ENCODE data around the gene CLSTN3.

CLSTN3 gene

GRCh38 chr12:7125632-7126227, 4.4 kb upstream of the CLSTN3 start:
- no peak for DNase-seq (ENCODE audit: low read depth)

GRCh38 chr12:7127916-7128626, 2.1 kb upstream of the CLSTN3 start:
- DNase-seq (ENCODE audit: low read depth) = no peak

GRCh38 chr12:7128681-7129286, 1.4 kb upstream of the CLSTN3 start, which contains the start of gene RBP5:
TSS of gene RBP5 (minus strand) at chr12:7128889. CDS start at chr12:7128775, 114 bp downstream.
- no peak for DNase-seq (ENCODE audit: low read depth)

- no peak for DNase-seq (ENCODE audit: low read depth)
Measured at GRCh38 chr12:7129287-7129871, 792 bp upstream of the CLSTN3 start.

GRCh38 chr12:7130701-7131501, 730 bp downstream of the CLSTN3 start:
- DNase-seq (ENCODE audit: low read depth) = no peak

- DNase-seq (ENCODE audit: low read depth) = no peak
Measured at GRCh38 chr12:7131502-7131866, 1.3 kb downstream of the CLSTN3 start.

- no peak for DNase-seq (ENCODE audit: low read depth)
Measured at GRCh38 chr12:7134396-7135166, 4.4 kb downstream of the CLSTN3 start.

GRCh38 chr12:7136071-7136470, 5.9 kb downstream of the CLSTN3 start:
- no peak for DNase-seq (ENCODE audit: low read depth)

GRCh38 chr12:7136676-7137075, 6.5 kb downstream of the CLSTN3 start:
- no peak for DNase-seq (ENCODE audit: low read depth)

GRCh38 chr12:7137908-7138307, 7.7 kb downstream of the CLSTN3 start:
- DNase-seq (ENCODE audit: low read depth) = no peak

- DNase-seq (ENCODE audit: low read depth) = no peak
Measured at GRCh38 chr12:7139200-7139599, 9.0 kb downstream of the CLSTN3 start.

GRCh38 chr12:7141351-7142005, 11.3 kb downstream of the CLSTN3 start:
- DNase-seq (ENCODE audit: low read depth) = no peak

GRCh38 chr12:7142056-7142644, 12.0 kb downstream of the CLSTN3 start:
- DNase-seq (ENCODE audit: low read depth) = peak; percentile 13

- no peak for DNase-seq (ENCODE audit: low read depth)
Measured at GRCh38 chr12:7142809-7143465, 12.8 kb downstream of the CLSTN3 start.

- DNase-seq (ENCODE audit: low read depth) = no peak
Measured at GRCh38 chr12:7143564-7143963, 13.4 kb downstream of the CLSTN3 start.

GRCh38 chr12:7144414-7145120, 14.4 kb downstream of the CLSTN3 start:
- no peak for DNase-seq (ENCODE audit: low read depth)

- no peak for DNase-seq (ENCODE audit: low read depth)
Measured at GRCh38 chr12:7145671-7146070, 15.5 kb downstream of the CLSTN3 start.

GRCh38 chr12:7146228-7146627, 16.1 kb downstream of the CLSTN3 start:
- DNase-seq (ENCODE audit: low read depth) = no peak

- no peak for DNase-seq (ENCODE audit: low read depth)
Measured at GRCh38 chr12:7146906-7147305, 16.7 kb downstream of the CLSTN3 start.
